ENCODE data around the gene MUSTN1.

DNA sequence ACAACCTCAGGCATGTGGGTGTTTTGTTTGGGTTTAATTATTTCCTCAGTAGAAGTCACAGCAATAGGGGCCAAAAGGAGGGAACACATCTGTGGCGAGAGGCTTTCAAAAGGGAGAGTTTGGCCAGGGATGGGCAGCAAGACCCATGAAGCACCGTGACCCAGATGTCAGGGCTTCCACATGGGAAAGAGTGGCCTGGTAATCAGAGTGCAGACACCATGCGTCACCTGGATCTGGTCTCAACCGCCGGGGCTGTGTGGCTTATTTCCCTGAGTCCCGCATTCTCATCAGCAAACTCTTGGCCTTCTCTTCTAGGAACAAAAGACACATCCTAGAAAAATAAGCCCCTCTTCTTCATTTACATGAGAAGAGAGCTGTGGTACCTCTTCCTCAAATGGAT is 12.4 kb upstream of the MUSTN1 start:
- TF ChIP-seq EZH2 (IDR thresholded peaks at IDR 0.05; ENCODE audit: insufficient read depth, poor library complexity, severe bottlenecking) (no peak), EZH2phosphoT487 (IDR thresholded peaks at IDR 0.05; ENCODE audit: insufficient read depth, low read depth) (no peak)
